HG03135 (cell line): ENCODE results near the gene OR6K3.
"Not testable (repeated sequence)": the region's sequence is repeated elsewhere in the genome, so short reads cannot be mapped to it uniquely, and the experiment has no call there.

Source experiments
- ATAC-seq: cut with Tn5 transposase; IDR thresholded peaks from one replicate; pipeline ENCODE4 v1.9.1; 2021; ENCODE audit warnings: mild to moderate bottlenecking, moderate library complexity; ENCODE audit not compliant: unreplicated experiment

OR6K3 gene, protein sequence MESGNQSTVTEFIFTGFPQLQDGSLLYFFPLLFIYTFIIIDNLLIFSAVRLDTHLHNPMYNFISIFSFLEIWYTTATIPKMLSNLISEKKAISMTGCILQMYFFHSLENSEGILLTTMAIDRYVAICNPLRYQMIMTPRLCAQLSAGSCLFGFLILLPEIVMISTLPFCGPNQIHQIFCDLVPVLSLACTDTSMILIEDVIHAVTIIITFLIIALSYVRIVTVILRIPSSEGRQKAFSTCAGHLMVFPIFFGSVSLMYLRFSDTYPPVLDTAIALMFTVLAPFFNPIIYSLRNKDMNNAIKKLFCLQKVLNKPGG

DNA sequence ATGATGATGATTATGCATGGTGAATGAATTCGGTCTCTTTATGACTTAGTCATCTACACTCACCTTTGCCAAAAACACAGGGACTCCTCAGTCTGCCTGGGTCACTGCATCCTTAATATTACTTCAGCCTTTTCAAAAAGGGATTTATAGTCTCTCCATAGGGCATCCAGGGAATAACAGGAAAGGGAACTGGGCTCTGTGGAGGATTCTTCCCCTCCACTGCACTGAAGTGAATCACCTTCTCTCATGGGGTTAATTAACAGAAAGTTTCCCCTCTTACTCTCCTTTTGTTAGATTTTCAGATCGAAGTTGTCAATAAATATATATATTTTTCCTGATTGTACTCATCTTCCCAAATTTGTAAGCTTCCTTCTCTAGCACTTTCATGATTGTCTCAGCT lies at the start of gene OR6K3:
Gene OR6K3, minus strand, starts transcription at position 101 of the 400 bp plus-strand sequence. CDS start 2,605 bp downstream, outside the sequence.
- ATAC-seq = no peak

DNA sequence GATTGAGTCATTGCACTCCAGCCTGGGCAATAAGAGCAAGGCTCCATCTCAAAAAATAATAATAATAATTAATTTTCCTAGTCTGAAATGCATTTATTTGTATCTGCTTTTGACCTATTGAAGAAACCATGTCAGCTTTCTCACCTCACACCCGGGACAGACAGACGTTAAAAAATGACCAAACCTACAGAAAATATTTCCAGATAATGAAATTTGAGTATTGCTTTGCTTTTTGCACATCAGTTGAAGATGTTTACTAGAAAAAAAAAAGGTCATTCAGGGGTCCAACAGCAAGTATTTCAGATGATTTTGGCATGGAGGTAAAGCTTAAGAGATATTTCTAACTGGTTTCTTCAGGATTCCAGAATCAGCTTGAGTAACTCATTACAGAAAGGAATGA lies 33.9 kb upstream of the OR6K3 start, which contains the start of gene OR6K6:
Gene OR6K6, plus strand, starts transcription at position 301 of the 400 bp plus-strand sequence. CDS start 168 bp downstream, outside the sequence.
- ATAC-seq = no peak

DNA sequence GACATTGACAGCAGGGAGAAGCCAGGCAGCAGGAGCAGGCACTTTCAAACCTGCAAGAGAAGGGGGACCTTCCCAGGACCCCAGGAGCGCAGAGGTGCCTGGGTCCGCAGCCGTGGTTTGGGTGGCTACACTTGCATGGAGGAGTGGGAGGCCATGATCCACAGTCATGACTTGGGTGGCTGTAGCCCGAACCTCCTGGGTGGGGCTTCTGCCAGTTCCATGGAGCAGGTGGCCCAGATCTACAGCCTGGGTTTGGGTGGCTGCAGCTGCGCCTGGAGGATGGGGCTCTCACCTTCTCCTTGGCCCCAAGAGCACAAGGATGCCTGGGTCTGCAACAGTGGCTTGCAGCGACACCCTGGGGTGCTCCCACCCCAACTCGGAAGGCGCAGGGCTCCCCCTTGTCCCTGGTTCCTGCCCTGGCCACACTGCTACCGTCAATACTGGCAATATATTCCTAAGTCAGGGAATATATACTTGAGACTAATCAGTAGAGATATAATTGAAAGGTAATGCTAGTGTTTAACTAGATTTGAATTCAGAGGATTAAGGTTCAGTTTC lies 31.7 kb upstream of the OR6K3 start:
- no peak for ATAC-seq

DNA sequence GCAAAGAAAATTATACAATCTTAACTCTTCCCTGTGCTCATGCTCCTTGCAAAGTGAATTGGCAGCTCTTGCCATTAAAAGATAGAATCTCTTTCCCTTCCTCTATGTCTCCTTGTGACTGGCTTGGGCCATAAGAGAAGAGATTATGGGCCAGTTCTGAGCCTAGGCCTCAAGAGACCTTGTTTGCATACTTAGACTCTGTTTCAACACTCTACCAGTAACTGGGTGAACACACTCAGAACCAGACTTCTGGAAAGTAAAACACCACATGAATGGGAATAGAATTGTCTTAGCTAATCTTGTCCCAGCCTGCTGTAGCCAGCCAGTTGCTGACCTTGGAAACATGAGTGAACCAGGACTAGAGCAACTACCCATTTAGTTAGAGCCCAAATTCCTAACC lies 15.3 kb upstream of the OR6K3 start:
- no peak for ATAC-seq

DNA sequence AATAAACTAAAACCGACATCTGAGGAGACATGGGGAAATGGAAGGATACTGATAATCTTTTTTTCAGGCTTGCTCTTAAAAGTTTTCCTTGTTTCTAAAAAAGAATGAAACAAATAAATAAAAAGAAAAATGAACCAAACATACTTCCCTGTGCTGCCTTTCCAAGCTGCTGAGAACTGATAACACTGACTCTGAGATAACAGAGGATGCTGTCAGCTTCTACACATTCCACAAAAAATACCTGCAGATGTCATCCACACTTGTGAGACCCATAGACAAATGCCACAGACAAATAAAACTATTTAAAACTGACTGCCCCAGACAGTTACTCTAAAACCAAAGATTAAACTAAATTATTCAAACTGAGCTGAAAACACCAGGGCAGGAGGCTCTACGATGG lies 12.0 kb upstream of the OR6K3 start:
- no peak for ATAC-seq

DNA sequence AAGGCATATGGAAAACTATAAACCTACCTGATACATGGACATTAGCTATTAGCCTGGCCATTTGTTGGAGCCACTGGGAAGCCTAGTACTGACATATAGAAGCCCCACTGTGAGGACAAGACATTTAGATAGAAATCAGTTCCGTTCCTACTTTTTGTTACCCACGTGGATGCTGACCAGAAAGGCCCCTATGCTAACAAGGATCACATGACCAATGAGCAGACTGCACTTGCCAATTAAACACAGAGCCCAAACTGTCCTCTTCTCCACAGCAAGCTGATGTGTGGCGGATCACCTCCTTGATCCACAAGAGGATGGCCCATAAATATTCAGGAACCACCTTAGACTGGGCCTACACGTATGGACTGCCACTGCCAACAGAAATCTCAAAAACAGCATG lies 11.2 kb upstream of the OR6K3 start:
- ATAC-seq = no peak

DNA sequence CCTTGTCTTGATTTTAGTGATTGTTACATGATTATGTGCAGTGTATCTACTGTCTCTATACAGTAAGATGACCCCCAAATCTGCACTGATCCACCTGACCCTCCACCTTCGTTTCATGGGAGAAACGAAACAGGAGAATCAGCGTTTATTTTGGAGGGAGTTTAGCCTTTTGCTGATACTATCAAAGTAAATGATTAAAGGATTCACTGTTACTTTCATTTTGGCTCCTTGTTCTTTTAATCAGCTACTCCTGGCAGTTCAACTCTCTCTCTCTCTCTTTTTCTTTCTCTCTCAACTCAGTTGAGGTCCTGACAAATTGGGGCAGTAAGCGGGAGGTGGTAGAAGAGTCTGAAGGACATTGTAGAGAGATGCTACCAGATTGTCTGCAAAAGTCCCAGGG lies 9.9 kb upstream of the OR6K3 start:
- ATAC-seq = no peak

DNA sequence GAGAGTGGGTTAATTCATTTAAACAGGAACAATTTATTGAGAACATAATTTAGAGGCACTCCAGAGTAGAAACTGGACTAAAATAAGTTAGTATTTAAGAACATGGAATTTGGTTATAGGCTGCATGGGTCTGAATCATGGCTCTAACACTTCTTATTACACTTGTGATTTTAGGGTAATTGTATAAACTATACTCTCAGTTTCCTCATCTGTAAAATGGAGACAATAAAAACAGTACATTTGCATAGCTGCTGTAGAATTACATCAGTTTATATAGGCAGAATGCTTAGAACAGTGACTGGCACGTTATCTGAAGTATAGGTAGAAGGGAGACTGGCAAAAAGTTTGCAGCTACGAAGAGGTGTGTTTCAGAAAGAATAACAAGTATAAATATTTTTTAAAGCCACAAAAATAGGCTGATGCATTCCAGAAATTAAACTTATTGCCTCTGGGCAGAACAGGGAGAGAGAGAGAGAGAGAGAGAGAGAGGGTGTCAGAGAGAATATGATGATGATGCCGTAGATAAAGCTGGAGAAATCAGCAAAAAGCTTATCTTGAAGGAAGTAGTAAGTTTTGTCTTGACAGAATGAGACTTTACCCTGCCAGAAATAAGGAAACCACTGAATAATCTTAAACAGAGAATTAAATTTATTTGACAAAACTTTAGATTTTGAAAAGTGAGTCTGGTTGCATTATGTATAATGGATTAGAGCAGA lies 8.1 kb upstream of the OR6K3 start:
- ATAC-seq = no peak

DNA sequence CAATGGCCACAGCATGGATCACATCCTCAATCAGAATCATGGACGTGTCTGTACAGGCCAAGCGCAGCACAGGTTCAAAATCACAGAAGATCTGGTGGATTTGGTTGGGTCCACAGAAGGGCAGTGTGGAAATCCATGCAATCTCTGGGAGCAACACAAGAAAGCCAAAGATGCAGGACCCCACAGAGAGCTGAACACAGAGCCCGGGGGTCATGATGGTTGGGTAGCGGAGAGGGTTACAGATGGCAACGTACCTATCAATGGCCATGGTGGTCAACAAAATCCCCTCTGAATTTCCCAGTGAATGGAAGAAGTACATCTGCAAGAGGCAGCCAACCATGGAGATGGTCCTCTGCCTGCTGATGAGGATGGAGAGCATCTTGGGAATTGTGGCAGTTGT lies 3.9 kb upstream of the OR6K3 start:
- no peak for ATAC-seq

DNA sequence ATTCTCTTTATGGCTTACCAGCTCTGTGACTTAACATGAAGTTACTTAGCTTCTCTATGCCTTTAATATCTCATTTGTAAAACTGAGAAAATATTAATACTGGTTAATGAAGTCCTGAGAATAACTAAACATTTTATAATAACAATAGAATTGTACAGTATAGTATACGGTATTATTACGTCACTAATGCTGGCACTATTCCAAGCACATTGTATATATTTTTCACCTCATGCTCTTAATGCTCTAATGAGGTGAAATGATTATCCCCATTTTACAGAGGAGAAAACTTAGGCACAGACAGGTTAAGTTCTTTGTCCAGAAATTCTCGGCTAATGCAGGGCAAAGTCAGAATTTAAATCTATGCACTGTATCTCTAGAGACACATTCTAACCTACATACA lies 856 bp downstream of the OR6K3 start:
- ATAC-seq = no peak

DNA sequence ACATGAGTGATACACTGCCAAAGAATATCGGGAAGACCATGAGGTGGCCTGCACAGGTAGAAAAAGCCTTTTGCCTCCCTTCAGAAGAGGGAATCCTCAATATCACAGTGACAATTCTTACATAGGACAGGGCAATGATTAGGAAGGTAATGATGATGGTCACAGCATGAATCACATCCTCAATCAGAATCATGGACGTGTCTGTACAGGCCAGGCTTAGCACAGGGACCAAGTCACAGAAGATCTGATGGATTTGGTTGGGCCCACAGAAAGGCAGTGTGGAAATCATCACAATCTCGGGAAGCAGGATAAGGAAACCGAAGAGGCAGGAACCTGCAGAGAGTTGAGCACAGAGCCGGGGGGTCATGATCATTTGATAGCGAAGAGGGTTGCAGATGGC lies 3.2 kb downstream of the OR6K3 start:
- no peak for ATAC-seq

DNA sequence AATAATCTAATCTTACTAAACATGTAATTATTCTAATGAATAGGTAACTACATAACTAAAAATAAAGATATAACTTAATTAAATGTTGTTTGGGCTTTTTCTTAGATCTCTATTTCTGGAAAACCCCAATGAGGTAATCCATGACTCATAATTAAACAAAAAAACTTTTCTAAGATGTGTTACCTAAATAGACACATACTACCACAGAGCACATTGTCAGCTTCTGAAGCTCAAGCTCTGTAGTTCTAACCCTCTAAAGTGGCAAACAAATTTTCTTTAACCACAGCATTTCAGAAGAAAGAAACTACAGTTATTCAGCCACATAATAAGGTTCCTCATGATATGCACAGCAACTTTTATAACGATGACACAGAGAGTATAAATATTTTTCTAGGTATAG lies 4.2 kb downstream of the OR6K3 start:
- ATAC-seq = no peak

DNA sequence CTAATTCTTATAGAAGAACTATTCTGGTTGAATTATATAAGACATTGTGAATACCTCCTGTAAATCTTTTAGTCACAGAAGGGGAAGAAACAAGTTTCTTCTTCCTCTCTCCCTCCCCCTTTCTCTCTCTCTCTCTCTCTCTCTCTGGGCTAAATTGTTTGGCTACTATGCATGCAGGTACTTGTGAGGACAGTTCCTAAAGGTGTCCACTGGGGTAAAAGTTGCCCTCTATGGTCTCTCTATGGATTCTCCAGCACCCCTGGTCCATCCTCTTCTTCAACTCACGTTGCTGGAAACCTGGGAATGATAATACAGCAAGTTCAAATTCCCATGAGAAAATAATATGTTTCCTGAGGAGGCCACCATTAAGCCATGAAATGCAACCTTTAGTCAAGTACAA lies 5.8 kb downstream of the OR6K3 start:
- no peak for ATAC-seq

DNA sequence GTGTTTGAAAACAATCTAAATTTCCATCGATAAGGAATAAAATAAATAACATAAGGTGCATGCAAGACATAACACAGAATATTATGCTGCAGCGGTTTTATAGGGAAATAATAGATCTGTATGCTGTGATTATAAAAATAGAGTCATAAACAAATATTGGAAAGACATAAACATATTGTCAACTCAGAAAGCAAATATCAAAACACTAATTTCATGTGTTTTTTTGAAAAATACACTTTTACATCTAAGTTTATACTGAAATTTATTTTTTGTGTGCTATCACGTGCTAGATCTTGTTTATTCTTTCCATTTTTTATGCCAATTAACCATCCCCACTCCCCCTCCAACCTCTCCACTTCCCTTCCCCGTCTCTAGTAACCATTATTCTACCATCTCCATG lies 9.4 kb downstream of the OR6K3 start:
- ATAC-seq = no peak

DNA sequence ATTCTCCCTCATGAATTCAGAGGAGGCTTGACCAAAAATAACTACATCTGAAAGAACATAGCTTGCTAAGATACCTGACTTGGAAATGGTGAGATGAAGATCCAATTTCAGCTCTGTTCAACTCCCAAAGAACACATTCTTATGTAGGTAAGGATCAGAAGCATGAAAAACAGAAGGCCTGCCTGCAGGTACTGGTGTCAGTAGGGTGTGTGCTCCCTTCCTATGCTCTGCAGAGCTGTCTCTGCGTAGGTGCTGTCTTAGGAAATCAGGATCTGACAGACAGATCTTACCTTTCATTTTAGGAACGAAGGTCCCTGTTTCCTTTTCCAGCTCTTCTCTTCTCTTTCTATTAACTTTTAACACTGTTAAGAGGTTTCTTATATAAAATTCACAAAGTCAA lies 14.4 kb downstream of the OR6K3 start:
- ATAC-seq = no peak

DNA sequence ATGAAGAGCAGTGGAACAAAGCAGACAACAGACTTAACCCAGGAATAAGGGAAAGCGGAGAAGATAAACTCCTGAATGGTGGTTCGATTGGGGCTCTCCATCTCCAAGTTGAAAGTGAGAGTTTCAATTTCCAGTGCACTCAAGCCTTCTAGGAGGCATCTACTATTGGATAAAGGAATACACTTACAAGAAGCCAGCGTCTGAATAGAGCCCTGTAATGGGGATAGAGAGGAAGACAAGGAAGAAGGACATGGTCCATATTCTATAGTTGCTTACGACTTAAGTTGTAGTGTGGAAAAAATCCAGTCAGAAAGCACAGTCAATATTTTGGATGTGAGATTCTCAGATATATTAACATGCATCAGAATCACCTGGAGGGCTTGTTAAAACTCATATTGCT lies 20.0 kb downstream of the OR6K3 start, which contains the start of gene OR6K2:
Gene OR6K2, minus strand, starts transcription at position 101 of the 400 bp plus-strand sequence. Its CDS starts 0 bp downstream, at position 101.
- ATAC-seq = no peak

DNA sequence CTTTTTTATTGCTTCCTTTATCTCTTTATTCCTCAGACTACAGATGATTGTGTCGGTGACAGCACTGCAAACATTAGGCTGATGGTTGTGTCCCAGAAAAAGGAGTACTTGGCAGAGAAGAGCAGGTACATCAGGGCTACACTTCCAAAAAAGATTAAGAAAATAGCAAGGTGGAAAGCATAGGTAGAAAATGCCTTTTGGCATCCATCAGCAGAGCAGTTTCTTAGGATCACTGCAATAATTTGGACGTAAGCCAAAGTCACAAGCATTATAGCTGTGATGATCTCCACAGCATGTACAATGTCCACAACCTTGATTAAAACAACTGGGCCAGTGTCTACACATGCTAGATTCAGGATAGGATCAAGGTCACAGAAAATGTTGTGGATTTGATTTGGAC lies 25.9 kb downstream of the OR6K3 start:
- ATAC-seq = no peak

DNA sequence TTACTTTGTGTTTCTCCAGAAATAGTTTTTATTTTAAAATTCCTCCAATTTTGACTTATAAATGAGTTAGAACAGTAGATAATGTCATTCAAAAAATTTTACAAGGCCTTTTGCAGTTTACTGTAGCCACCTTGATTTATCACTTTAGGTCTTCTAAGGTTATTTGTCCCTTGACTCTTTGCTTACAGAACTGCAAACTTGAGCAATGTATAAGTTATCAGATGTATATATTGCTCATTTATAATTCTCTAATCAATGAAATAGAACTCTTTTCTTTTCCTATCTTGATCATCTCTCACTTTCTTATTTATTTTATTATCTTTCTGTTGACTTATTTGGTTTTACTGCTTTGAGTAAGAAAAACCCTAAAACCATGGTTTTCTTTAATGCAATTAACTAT lies 28.2 kb downstream of the OR6K3 start:
- ATAC-seq = no peak

DNA sequence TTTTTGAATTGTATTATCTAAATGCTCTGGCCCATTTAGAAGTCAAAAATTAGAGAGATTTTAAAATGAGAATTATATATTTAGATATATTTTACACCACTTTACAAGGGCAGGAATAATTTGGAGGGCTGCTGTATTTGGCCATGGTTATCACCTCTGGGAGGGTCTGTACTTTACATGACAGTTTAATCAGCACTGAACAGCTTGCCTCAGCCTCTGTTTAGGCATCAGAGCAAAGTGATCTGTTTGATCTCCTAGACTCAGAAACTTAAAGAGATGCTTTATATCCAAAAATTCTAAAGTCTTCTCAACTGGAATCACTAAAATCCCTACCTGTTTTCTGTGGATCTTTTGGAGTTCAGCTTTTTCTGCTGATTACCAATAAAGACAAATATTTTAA lies 28.6 kb downstream of the OR6K3 start:
- ATAC-seq = no peak

DNA sequence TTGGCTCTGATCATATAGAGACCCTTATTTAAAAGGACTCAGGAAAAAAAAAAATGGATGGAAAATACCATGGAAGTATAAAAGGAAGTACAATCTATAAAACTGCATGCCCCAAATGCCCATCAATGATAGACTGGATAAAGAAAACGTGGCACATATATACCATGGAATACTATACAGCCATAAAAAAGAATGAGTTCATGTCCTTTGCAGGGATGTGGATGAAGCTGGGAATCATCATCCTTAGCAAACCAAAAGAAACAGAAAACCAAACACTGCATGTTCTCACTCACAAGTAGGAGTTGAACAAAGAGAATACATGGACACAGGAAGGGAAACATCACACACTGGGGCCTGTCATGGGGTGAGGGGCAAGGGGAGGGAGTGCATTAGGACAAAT lies 29.4 kb downstream of the OR6K3 start:
- ATAC-seq = not testable (repeated sequence)

DNA sequence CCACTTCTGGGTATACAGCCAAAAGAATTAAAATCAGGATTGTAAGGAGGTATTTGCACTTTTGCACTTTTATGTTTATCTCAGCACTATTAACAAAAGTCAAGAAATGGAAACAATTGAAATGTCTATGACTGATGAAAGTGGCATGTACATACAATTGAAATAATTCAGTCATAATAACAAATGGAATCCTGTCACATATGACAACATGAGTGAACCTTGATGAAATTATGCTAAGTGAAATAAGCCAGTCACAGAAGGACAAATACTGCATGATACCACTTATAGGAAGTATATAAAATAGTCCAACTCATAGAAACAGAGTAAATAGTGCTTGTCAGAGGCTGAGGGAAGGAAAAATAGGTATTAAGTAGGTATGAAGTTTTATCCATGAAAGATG lies 30.6 kb downstream of the OR6K3 start:
- no peak for ATAC-seq

DNA sequence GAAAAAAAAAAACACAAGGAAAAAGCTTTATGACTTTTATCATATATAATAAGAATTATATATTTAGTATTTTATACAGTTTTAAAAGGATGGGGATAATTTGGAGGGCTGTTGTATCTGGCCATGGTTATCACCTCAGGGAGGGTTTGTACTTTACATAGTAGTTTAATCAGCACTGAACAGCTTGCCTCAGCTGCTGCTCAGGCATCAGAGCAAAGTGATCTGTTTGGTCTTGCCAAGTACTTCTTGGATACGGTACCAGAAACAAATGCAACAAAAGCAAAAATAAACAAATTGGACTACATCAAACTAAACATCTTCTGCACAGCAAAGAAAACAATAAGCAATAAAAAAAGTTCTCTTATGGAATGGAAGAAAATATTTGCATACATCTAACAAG lies 31.4 kb downstream of the OR6K3 start:
- ATAC-seq = no peak
